ENCODE data around the gene HOXA1.

The HOXA1 gene

DNA sequence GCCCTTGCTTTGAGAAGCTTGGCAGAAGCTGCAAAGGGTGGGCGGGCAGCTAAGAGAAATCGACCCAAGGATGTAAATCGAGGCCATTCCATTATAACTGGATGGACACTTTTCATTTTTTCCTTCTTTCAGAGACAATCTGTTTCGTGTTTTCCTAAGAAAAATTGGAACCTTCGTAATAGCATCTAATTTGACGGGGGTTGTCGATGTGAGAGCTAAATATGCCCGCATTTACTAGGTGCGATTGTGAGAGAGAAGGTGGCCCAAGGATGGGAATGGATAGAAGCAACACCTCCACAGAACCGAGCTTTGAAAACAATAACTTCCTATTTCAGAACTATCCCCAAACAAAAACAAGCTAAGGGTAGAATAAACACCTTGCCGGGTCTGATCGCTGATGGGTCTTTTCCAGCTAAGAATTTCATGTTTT lies 35.6 kb upstream of the HOXA1 start:
- DNase-seq = no peak

DNA sequence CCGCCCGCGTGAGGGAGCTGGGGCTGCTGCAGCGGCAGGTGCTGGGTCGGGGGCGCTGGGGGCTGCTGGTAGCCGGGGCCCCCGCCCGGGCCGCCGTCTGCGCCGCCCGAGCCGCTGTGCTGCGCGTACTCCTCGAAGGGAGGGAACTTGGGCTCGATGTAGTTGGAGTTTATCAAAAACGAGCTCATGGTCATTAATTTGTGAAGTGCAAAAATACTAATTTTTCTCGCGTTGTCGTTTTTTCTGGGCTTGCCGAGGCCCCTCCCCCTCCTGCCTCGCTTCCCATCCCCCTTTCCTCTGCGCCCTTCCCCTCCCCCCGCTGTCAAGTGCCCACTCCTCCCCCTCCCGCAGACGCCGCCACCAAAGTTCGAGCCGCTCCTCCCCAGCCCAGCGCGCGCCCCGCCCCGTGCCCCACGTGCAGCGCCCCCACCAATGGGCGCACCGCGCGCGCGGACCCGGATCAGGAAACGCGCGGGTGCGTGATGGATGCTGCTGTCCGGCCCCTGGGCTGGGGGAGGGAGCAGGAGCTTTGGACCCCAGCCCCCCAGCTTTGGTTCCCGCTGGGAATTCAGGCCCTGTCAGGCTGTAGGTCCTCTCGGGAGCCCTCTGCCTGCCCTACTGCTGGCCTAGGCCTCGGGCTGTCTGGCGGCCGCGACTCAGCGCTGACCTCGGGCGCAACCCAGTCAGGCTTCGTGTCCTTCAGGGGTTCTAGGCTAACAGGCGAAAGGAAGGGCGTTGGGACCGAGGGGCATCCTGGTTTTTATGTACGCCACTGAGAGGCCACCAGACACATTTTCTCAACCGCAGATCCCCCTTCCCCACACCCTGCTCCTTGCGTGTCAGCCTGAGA lies 35.0 kb upstream of the HOXA1 start, which contains the start of gene HOXA4:
TSS of gene HOXA4 (minus strand) at position 218 of the 850 bp plus-strand sequence. CDS start at position 194, 24 bp downstream.
- peak; percentile 90 for DNase-seq

DNA sequence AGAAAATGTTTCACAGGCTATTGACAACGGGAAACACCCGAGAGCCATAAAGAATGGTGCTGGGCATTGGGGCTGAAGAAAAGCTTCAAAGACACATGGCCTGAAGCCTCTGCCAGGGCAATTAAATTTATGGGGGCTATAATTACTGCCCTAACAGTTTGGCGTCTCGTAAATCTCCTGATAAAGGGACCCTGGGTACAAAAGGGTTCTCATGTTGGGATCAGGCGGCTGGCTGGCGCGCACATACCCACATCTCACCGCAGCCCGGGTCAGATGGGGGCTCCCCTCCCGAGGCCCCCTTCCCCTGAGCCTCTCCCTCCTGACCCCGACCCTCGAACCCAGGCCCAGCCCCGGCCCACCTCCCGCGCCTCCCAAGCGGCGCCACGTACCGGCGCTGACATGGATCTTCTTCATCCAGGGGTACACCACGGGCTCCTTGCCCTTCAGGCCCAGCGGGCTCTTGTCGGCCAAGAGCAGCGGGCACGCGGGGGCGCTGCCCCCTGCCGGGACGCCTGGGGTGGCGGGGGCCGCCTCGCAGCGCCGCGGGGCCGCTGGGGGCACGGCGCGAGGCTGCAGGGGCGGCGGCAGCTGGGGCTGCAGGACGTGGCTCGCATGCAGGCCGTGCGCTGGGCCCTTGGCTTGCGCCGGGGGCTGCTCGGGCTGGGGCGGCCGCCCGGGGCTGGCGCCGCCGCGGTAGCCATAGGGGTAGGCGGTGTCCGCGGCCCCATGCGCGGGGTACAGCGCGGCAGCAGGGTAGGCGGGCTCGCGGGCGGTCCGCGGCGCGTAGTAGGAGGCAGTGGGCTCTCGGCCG lies 34.1 kb upstream of the HOXA1 start:
- DNase-seq = peak; percentile 10

DNA sequence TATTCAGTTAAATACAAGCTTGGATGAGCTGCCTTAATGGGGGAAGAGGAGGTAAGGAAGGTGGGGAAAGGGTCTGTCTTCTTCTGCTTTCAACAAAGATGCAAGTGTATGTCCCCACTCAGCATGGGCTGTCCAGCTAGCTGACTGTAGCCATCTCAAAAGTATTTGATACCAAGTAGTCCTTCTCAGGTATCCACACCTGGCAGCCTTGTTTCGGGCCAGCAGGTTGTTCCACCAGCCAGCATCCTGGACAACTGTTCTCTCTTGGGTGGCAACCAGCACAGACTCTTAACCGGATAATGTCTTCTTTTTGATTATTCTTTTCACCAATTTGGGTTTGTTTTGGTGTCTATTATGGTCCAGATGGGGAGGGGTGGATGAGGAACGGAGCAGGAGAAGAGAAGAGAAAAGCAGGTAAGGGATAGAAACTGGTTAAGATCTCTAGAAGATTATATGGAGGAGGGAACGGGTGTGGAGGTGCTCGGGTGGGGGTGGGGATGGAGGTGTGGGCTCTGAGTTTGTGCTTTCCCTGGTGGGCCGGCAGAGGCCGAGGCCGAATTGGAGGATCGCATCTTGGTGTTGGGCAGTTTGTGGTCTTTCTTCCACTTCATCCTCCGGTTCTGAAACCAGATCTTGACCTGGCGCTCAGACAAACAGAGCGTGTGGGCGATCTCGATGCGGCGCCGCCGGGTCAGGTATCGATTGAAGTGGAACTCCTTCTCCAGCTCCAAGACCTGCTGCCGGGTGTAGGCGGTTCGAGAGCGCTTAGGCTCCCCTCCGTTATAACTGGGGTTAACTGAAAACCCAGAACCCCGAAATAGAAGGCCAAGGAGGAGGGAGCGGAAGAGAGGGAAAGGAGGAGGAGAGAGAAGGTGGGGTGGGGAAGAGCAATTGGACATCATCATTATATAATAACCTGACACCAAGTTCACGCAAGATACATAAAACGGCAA lies 33.3 kb upstream of the HOXA1 start:
- DNase-seq = no peak

DNA sequence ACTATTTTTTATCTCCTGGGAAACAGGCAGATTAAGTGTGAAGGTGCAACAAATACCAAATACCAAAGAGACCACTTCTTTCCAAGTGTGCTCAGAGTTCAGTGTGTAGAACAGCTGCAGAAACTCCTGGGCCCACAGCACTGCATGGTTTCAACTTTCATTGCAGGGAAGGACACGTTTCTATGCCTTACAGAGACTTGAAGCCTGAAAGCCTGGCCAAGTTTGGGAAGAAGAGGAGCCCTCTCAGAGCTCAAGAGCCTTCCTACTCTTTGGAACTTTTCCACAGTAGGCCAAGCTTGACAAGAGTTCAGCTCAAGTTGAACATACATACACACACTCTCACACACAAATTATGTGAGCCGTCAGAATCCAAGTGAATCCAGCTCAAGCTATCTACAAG lies 32.2 kb upstream of the HOXA1 start:
- no peak for DNase-seq

DNA sequence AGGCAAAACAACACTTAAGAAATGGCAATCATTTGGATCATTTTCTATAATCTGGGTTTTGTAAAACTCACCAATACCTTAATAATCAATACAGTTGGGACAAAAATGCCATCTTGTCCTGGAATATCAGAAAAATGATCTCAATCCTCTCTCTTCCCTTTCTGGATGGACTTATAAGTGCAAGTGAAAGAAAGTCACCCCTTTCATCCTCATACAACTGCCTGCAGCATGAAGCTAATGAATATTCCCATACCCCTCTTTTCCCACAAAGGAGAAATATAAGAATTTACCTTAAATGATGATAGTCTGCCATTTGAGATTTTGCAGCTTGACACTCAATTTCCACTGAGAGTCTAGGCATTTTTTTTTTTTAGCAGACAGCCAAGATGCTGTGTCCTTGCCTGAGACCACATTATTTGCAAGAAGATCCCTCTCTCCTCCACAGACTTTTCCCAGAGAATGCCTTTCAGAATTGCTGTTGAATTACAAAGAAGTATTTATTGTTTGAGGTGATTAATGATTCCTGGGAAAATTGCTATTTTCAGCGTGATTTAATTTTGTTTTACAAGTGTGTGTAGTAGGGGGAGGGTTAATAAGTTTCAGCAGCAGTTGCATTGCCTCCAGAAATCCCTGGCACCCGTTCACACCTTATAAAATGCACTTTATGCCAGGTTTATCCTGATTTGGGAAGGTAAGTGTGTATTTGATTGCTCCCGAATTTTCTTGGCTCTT lies 31.0 kb upstream of the HOXA1 start:
- DNase-seq = no peak

DNA sequence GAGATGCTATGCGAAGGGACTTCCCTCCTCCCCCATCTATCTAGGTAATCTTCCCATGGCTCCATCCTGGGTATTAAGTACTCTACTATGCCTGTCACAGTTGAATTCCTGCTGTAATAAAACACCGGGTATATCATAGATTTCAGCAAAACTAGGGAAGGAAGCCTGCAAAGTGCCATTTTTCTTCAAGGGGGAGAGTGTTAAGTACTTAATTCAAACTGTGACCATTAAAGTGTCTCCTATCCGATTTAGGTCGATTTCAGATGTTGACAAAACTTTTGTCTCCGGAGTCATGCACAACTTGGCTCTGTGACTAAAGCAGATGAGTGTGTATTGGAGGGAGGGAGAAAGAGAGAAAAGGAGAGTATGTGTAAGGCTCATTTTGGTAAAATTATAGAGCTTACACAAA lies 30.2 kb upstream of the HOXA1 start:
- no peak for DNase-seq

DNA sequence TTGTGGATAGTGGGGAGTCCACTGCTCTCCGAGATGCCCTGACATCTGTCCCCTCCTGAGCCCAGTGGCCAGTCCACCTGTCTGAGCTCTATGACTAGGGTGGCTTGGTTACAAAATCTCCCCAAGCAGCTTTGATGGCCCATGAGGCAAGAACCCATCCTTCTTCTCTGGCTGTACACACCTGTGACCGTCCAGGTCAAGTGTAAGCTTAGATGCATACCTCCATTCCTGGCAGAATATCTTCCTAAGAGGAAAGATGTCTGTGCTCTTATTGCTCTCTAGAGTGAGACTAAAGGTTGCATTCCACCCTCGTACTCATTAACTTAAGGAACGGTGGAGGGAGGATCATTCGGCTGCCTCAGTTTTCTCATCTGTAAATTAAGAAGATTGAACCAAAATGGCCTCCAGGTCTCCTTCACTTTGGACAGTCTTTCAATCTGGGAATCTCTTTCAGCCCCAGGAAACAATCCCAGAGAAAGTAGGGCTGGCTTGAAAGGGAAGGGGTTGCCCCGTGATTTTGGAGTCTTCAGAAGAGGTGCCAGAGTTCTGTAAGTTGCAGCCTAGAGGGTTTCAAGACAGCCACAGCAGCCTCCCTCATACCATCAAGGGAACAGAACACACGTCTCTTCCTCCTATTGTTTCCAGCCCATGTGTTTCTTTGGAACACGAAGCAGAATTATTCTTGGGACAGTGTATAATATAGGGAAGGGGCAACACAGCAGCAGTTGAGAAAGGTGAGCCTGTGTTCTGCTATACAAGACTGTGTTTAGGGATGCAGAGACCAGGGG lies 29.3 kb upstream of the HOXA1 start:
- no peak for DNase-seq

DNA sequence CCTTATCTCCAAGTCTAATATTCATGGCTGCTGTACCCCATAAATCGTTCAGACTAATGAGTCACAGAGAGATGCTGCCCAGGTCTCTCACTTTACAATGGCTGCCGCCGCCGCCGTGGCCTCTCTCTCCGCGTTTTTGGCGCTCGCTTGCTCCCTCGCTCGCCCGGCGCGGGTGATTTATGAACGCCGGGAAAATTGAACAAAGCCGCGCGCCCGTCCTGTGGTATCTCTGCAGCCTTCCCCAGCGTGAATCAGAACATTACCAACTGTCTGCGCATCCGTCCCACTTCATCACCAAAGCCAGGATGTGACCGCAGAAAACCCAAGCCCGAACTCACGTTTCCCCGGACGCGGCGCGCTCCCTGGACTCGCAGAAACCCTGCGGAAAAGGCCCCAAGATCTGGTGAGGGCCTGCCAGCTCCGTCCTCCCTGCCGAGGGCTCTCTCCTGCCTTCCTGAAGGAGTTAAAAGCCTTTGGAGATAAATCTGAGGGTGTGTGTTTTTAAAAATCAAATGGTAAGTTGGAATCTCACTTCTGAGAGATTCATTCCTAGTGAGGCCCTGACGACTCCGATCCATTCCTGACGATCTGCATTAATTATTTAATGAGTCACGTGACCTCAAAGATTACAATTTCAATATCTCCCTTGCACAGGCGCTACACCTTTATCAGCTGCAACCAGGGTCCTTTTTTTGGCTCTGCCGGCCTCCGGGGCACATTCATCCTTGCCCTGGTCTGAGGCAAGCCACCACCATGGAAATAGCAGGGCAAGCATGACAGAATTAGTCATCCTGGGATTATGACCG lies 28.5 kb upstream of the HOXA1 start:
- no peak for DNase-seq

DNA sequence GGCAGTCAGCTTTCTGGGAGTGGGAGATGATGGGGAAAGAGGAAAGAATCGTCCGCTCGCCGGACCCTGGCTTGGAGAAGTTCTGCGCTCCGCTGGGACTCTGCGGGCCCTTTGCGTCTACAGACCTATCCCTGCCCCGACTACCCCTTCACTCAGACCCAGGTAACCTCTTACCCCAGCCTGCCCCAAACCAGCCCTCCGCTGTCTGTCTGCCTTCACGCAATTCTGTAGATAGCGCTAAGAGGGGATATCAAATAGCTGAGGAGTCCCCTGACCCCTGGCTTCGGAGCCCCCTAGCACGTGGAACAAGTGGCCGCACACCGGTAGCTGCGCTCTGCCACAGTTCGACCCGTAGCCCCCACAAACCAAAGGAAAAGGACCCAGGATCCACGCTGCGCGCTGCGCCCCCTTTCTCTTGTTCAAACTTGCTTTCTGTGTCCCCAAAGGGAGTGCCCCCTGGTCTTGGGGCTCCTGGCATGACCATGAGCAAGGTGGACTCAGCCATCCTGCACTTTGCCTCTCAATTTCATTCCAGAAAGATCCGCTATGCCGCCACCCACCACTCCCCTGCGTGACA lies 27.8 kb upstream of the HOXA1 start:
- no peak for DNase-seq

DNA sequence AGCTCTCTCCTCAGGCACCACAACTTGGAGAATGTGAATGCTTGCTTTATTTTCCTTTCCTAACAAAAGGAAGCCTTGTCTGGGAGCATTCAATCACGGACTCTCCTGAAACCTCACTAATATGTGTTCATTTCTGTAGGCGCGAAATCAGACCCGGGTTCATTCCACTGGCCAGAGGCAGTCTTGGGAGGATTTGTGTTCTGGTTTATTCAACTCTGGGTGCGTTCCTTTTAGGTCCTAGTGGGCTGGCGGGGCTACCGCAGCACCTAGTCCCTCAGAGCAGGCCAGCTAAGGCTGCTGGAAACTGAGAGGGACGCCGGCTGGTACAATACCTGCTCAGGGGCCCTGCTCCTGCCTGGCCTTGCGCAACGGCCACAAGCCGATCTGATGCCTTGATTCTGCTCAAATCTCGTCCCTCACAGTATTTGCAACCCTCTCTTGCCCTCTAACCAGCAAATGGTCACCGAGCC lies 27.2 kb upstream of the HOXA1 start:
- DNase-seq = no peak

DNA sequence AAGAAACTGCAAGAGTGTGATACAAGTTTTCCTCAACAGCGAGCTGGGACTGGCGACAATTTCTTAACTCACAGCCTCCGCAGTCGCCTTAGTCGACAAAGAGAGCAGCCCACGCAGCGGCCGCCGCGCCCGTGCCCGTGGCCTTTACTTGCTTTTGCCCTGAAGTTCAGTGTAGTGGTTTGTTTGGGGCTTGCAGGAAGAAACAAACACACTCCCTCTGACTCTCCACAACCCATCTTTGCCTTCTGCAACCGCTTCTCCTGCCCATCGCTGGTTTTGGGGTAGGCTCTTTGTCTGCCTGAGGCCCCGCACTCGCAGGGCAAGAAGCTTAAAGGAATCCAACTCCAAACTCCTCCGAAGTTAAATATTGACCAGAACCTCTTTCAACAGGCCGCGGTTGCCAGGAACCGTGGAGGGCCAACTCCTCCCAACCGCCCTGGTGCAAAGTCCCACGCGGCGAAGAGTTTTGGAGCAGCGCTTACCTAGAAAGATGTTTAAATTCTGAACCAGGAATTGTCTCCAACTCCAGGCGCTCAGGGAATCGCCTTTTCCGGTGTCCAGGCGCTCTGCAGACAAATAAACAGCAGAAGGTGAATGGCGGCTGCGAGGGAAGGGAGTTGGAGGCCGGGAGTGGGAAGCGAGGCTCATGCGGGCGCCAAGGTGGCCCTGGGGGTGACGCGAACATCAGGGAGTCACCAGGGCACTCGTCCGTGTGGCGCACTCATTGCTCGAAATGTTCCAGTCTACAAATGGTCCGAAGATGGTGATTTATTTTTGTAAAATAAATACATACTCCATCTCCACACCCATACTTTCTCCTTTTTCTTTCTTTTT lies 26.5 kb upstream of the HOXA1 start:
- no peak for DNase-seq

DNA sequence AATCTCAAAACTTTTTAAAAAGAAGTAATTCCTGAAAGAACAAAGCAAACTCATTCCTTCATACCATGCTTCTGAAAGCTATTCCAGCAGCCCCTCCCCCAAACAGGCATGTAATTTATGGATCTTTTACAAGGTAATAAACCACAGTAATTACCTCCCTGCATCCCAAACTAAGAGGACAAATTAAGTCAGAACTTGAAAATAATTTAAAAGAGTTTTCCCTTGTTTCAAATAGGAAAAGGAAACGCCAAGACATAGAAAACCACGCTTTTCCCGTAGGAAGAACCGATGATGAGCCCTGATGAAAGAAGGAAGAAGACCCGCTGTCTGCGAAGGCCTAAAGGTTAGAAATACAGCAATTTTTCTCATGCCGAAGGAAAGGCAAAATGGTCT lies 25.9 kb upstream of the HOXA1 start:
- no peak for DNase-seq

DNA sequence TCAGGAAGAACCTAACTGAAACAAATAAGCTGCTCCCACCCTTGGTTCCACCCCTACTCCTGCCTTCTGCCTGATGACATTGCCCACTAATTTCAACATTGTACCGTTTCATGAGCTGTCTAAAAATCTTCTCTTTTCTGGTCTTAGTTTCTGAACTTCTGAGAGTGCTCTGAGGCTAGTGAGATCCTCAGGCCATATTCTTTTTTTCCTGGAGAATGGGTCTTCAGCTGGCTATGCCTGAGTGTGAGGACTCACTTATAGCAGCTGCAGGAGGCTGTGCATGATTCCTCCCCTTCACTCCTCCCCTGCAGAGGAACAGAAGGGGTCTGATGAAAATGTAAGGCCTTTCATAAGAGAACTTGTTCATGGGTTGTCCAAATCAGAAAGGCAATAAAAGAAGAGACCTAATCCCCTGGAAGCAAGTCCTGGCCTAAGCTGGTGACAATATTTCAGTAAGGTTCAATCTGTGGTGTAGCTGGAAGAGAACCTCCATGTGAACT lies 23.7 kb upstream of the HOXA1 start:
- no peak for DNase-seq

DNA sequence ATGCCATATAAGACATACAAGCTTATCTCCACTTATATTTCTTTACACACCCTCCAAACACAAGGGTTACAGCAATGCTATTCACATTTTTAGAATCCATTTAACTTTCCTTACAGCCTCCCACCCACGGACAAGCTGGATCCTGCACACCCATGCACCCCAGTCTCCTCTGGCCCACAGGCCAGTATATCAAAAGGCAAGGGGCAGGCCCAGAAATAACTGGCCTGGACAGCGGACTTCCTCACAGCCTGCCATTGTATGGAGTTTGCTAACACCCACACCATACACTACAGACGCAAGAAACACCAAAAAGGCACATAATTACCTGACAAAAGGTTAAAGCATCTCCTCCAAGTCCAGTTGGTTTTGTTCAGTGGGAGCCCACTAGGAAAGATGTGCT lies 22.8 kb upstream of the HOXA1 start:
- no peak for DNase-seq

DNA sequence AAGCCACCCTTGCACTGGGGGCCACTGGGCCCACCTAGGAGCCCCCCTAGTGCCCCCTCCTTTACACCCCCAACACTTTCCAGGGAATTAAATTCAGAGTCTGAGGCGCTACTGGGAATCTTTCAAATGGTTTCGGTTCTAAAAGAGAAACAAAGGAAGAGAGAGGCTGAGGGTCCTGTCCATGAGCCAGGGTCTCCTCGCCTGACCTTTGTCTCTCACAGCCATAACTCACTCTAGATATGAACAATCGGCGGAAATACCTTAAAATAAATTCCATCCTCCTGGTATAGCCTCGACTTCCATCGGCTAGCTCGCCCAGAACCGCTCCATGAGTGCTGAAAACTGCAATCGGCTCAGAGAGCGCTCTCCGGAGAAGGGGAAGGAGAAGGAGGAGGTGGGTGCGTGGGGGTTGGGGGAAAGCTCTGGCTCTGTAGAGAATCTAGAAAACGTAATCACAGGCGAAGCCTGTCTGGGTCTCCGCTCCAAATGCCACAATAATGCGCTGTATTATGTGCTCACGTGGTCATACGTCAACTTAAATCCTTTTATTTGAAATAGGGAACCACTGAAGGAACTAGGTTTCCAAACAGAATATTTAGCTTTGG lies 22.2 kb upstream of the HOXA1 start:
- no peak for DNase-seq

DNA sequence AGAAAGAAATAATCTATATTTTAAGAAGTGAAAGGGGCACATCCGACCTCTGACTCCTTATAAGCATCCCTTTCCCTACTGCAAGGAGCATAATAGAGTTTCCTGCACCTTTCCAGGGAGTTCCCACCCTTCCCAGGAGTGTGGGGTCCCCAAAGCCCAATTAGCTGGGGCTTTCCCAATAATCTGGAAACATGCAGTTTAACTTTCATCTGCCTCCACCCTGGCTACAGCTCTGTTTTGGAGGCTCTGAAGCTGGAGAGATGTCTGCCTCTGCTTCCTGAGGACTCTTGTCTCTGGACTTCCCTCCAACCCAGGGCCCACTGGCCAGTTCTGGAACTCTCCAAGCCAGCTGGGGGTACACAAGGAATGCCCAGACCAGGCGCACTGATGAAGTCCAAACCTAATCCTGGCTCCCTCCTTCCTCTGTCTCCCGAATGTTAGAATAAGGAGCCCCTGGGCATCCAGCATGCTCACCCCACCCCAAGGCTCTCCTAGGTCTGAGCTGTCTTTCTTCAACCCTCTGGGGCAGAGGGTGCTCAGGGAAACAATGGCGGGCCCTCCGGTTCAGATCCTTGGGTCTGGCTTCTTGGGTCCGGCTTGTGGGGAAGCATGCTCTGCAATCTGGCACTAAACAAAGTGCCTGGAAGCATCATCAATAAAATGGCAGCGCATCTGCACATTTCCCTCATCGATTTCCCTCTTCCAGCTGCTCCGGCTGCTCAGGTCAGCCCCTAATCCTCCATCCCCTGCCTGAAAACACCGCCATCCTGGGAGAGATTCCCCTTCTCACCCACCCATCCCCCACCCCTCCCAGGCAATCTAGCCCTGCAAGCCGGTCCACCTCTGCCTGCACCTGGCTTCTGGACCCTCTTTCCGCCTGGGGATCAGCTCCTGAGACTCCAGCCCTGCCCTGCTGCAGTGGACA lies 21.4 kb upstream of the HOXA1 start:
- DNase-seq = no peak

Data from NCI-H2171 treated with DMSO at 0.1 percent for 48 hours (cell line).